Panc1 (cell line): ENCODE results near the gene ATOSB.

ENCODE experiments used
- POLR2AphosphoS5 ChIP-seq: IDR thresholded peaks from 2 replicates; pipeline ENCODE4 v1.6.1; 2012; ENCODE audit warnings: mild to moderate bottlenecking, low read depth, low read length, moderate library complexity
- SIN3A ChIP-seq: IDR thresholded peaks from 2 replicates; pipeline ENCODE4 v1.6.1; 2012; ENCODE audit warnings: low read depth, mild to moderate bottlenecking, low read length, moderate library complexity, borderline replicate concordance; ENCODE audit not compliant: insufficient read depth
- TF ChIP-seq, protein P1 (sequence below): fragments of 450-650 bp; IDR thresholded peaks from 2 replicates; pipeline ENCODE4 v1.5.1; 2017; ENCODE audit warnings: mild to moderate bottlenecking
- TF ChIP-seq, protein P2 (sequence below), 2 experiments: IDR thresholded peaks; 2 replicates each; pipeline ENCODE4 v1.6.1; 2011 to 2012; ENCODE audit warnings: low read depth in 2 of 2, control low read depth in 1 of 2, low read length in 1 of 2, mild to moderate bottlenecking in 1 of 2, moderate library complexity in 1 of 2; ENCODE audit not compliant: insufficient read depth in 1 of 2

DNA sequence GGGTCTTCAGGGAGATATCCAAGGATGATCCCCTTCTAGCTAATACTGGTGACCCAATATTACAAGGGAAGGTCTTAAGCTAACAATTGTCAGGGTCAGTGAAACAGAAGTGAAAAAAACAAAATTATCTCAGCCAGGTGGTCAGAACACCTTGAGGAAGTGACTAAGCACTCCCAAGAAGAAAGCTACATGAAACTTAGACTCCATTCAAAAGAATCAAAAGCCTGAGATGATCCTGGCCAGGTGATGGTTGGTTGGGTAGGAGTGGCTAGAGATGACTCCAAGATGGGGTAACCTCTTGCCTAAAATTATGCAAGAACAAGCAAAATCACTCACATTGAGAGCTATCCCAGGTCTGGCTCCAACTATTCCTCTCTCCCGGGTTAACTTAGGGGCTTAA, 48.6 kb downstream of the ATOSB start:
- TF ChIP-seq POLR2AphosphoS5 (no peak), SIN3A (no peak)
- TF ChIP-seq, protein P1, sequence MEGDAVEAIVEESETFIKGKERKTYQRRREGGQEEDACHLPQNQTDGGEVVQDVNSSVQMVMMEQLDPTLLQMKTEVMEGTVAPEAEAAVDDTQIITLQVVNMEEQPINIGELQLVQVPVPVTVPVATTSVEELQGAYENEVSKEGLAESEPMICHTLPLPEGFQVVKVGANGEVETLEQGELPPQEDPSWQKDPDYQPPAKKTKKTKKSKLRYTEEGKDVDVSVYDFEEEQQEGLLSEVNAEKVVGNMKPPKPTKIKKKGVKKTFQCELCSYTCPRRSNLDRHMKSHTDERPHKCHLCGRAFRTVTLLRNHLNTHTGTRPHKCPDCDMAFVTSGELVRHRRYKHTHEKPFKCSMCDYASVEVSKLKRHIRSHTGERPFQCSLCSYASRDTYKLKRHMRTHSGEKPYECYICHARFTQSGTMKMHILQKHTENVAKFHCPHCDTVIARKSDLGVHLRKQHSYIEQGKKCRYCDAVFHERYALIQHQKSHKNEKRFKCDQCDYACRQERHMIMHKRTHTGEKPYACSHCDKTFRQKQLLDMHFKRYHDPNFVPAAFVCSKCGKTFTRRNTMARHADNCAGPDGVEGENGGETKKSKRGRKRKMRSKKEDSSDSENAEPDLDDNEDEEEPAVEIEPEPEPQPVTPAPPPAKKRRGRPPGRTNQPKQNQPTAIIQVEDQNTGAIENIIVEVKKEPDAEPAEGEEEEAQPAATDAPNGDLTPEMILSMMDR = no peak
- TF ChIP-seq, protein P2, sequence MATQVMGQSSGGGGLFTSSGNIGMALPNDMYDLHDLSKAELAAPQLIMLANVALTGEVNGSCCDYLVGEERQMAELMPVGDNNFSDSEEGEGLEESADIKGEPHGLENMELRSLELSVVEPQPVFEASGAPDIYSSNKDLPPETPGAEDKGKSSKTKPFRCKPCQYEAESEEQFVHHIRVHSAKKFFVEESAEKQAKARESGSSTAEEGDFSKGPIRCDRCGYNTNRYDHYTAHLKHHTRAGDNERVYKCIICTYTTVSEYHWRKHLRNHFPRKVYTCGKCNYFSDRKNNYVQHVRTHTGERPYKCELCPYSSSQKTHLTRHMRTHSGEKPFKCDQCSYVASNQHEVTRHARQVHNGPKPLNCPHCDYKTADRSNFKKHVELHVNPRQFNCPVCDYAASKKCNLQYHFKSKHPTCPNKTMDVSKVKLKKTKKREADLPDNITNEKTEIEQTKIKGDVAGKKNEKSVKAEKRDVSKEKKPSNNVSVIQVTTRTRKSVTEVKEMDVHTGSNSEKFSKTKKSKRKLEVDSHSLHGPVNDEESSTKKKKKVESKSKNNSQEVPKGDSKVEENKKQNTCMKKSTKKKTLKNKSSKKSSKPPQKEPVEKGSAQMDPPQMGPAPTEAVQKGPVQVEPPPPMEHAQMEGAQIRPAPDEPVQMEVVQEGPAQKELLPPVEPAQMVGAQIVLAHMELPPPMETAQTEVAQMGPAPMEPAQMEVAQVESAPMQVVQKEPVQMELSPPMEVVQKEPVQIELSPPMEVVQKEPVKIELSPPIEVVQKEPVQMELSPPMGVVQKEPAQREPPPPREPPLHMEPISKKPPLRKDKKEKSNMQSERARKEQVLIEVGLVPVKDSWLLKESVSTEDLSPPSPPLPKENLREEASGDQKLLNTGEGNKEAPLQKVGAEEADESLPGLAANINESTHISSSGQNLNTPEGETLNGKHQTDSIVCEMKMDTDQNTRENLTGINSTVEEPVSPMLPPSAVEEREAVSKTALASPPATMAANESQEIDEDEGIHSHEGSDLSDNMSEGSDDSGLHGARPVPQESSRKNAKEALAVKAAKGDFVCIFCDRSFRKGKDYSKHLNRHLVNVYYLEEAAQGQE (IDR thresholded peaks at IDR 0.05; ENCODE audit: insufficient read depth in 1 of 2, low read depth in 2 of 2, low read length in 1 of 2) = no peak
